GM21786 (cell line): ENCODE measurements around the gene CD248.
A peak's percentile ranks its signal among the peaks of the same experiment; 100 is the strongest.
"Not testable (repeated sequence)": the region's sequence is repeated elsewhere in the genome, so short reads cannot be mapped to it uniquely, and the experiment has no call there.

ENCODE experiments used
- ATAC-seq: cut with Tn5 transposase; IDR thresholded peaks from one replicate; pipeline ENCODE4 v1.9.1; 2021; ENCODE audit not compliant: unreplicated experiment

The CD248 gene

DNA sequence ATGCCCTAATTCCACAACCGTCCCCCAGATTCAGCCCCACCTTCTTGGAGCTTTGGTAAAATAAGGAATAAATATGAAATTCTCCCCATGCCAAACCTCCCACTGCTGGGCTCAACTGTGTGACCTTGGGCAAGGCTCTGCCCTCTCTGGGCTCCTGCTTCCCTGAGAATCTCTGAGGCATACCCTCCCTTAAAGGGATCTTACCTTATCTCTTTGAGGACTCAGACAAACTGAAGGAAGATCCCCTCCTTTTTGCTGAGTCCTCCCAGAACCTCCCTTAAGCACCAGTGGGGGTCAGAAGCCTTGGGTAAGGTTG lies 2.7 kb downstream of the CD248 start:
- no peak for ATAC-seq

DNA sequence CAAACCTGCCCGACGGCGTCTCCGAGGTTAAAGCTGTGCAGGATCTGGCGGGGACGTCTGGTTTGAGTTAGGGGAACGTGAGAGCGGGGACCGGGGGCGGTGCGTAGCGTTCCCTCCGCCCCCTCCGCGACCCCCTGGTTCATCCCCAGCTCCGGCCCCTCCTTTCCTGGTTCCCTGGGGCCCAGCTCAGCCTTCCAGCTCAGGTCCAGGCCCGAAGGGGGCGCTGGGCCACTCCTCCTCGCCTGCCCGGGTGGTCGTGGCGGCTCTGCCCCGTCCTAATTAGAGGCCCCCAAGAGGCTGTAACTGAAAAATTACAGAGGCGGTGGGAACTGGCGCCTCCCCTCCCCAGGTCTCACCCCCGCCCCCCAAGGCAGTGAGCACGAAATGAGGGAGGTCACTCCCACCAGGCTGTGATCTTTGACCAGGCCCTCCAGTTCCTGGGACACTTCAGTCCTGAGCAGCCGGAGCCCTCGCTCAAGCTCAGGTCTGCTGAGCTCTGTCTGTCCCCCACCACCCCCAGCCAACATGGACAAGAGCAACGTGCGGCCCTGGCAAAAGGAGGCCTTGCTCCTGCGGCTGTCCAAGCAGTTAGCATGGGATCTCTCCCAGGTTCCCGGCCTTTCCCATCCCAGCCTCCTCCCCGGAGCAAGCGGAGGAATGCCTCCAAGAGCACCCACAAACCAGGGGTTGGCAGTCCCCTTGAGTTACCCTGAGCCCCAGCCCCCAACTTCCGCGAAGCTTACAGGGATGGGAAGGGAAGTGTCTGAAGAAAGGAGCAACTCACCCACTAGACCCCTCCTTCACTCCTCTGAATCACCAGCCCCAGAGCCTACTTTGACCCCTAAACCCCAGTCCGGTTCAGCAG lies 3.3 kb downstream of the CD248 start:
- no peak for ATAC-seq

DNA sequence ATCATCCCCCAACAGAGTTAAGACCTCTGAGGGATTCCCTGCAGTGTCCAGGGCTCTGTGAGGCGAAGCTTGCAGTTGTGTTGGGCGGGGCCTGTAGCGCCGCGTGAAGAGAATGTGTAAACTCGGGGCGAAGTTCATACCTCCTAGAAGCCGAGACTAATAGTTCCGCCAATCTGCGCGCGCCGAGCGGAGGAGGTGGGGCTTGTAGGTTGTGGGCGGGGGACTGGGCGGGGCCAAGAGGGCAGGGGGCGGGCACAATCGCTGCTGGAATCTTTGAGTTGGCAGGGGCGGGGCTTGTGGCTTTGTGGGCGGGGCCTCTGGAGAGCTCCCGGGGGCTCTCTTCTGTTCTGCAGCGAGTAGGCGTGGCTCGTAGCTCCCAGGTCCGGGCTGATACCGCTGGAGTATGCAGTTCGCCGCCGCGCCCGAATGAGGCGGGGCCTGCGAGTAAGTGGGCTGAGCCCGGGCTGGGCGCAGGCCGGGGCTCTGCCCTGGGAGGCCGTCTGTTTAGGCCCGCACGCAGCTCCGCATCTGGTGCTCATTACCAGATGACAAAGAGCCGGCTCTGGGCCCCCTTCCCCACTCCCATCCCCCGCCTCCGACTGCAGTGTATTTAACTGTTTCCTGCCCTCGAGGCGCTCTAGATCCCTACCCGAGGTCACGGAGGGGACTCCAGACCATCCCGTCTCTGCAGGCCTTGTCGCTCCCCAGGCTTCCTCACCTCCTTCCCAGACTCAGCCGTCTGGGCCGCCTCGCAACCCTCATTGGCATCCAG lies 4.1 kb downstream of the CD248 start:
- ATAC-seq = peak; percentile 70

DNA sequence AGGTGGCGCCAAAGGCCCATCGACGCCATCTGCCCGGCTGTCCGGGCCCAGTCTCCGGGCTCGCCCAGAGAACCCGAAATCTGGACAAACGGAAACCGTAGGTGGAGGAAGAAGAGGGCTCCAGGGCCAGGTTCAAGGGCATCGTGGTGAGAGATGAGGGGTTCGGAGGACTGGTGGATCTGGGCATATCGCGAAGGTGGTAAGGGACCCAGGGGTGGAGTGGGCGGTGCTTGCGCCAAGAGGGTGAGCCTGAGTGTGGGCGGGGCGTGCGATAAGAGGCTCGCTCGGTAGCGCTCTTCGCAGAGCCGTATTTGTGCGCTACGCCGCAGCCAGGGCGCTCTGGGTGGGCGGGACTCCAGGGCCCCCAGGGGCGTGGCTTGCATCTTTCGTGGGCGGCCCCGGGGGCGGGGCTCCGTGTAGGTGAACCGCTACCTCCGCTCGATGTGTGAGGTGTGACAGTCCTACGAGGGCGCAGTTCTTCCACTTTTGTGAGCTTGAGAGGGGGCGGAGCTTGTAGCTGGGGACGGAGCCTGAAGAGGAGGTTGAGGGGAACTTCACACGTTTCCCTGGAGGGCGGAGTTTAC lies 4.8 kb downstream of the CD248 start:
- peak; percentile 76 for ATAC-seq

DNA sequence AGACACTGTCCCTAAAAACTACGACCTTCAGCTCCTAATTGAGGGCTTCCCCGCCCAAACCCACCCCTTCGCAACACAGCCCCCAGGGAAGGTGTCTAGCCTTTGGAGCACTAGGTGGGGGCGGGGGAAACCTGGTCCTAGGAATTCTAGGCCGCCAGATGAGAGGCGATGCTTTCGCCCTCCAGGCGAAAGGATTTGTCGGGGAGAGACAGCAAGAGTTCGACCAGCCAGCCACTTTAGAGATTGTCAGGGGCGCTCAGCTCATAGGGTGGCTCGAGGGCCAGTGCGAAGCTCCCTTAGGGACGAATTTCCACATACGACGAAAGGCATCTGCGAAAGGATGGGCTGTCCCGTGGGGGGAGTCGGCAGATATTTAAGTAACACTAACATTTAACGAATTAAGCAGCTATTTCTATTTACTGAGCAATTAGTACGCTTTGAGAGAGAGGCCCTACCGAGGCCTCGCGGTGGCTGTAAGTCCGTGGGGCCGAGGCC lies 5.3 kb downstream of the CD248 start:
- ATAC-seq = no peak

DNA sequence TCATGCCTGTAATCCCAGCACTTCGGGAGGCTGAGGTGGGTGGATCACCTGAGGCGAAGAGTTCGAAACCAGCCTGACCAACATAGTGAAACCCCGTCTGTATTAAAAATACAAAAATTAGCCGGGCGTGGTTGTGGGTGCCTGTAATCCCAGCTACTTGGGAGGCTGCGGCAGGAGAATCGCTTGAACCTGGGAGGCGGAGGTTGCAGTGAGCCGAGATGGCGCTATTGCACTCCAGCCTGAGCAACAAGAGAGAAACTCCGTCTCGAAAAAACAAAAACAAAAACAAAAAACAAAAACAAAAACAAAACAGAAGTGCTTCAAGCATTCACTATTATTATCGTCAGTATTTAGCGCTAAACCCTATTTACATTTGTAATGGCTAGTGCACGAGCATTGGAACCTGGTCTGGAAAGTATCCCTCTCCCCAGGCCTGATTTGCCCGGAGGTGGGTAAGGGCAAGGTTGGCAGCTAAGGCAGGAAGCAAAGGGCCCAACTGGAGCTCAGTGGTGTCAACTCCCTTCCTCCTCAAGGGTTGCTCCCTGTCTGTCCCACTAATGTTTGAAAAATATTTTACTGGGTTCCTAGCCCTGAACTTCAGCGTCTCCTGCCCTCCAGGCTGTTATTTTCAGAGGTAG lies 5.9 kb downstream of the CD248 start:
- not testable (repeated sequence) for ATAC-seq

DNA sequence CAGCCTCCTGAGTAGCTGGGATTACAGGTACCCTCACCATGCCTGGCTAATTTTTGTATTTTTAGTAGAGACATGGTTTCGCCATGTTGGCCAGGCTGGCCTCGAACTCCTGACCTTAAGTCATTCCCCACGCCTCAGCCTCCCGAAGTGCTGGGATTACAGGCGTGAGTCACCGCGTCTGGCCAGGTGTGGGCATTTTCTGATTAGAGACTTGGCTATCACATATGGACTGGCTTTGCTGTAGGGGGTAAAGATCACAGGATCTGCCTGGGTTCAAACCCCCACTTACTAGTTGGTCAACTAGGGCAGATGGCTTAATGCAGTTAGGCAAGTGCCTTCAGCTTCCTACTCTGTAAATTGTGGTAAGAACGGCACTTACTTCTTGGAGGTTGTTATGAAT lies 6.5 kb downstream of the CD248 start:
- no peak for ATAC-seq

DNA sequence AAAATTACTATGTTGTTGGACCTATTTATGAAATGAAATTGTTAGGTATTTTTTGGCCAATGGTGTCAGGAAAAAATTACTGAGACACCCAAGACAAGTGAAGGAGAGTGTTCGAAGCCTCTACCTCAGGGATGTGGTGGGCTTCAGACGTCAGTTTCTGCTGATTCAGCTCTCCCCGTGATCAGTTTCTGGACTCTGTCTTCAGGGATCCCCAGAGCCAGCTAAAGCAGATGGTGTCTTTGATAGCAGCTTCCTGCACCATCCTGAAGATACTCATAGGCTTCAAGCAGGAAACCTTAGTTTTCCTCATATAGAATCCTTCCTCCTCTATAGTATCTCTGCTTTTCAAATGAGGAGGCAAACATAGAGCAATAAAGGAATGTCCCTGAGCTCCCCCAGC lies 7.4 kb downstream of the CD248 start:
- ATAC-seq = no peak

DNA sequence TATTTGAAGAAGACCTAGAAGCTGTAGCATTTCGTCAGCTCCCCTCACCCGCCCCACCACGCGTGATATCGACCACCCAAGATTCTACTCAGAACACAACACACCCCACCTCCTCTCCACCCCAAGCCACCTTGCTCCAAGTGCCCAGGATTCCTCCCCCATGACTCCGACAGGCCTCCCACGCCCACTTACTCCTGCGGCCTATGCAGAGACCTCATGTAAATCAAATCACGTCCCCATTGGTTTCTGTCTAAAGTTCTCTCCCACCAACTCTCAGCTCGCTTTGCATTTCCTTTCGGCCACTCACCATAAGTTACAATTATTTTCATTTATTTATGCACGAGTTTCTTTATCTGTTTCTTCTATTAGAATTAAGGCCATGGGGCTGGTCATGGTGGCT lies 14.2 kb downstream of the CD248 start:
- no peak for ATAC-seq

DNA sequence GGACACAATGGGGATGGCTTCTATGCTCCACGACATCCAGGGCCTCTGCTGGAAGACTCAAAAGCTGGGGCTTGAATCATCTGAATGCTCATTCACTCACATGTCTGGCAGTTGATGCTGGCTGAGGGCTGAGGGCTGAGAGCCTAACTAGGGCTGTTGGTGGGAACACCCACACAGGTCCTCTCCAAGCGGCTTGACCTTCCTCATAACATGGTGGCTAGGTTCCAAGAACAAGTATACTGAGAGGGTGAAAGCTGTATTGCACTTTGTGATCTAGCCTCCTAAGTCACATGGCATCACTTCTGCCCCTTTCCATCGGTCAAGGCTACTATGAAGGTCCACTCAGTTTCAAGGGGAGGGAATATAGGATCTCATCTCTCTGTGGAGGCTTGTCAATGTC lies 17.7 kb downstream of the CD248 start:
- ATAC-seq = no peak

DNA sequence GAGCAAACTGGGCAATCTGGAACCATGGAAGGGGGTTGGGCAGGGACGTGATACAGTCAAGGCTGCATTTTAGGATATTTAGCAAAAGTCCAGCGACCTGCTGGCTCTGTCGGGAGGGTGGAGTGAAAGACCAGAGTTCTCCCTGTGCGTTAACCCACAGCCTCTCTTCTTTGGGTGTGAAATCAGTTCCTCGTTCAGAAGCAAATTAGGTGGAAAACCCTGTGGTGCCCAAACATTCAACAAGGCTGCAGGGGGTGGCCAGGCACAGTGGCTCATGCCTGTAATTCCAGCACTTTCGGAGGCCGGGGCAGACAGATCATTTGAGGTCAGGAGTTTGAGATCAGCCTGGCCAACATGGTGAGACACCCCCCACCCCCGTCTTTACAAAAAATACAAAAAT lies 19.2 kb downstream of the CD248 start:
- ATAC-seq = no peak

DNA sequence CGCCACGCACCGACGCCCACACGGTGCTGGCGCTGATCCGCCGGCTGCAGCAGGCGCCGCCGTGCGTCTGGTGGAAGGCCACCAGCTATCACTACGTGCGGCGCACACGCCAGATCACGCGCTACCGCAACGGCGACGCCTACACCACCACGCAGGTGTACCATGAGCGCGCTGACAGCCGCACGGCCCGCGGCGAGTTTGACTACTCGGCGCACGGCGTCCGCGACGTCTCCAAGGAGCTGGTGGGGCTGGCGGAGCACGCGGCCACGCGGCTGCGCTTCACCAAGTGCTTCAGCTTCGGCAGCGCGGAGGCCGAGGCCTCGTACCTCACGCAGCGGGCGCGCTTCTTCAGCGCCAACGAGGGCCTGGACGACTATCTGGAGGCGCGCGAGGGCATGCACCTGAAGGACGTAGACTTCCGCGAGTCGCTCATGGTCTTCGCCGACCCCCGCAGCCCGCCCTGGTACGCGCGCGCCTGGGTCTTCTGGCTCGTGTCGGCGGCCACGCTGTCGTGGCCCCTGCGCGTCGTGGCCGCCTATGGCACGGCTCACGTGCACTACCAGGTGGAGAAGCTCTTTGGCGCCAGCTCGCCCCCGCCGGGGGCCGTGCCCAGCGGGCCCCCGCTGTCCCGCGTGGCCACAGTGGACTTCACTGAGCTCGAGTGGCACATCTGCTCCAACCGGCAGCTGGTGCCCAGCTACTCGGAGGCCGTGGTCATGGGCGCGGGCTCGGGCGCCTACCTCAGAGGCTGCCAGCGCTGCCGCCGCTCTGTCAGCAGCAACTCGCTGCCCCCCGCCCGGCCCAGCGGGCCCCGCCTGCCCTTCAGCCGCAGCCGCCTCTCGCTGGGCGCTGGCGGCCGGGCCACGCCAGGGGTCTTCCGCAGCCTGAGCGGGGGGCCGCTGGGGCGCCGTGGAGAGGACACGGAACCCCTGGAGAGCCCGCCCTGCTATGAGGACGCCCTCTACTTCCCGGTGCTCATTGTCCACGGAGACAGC lies 21.9 kb downstream of the CD248 start:
- ATAC-seq = no peak

DNA sequence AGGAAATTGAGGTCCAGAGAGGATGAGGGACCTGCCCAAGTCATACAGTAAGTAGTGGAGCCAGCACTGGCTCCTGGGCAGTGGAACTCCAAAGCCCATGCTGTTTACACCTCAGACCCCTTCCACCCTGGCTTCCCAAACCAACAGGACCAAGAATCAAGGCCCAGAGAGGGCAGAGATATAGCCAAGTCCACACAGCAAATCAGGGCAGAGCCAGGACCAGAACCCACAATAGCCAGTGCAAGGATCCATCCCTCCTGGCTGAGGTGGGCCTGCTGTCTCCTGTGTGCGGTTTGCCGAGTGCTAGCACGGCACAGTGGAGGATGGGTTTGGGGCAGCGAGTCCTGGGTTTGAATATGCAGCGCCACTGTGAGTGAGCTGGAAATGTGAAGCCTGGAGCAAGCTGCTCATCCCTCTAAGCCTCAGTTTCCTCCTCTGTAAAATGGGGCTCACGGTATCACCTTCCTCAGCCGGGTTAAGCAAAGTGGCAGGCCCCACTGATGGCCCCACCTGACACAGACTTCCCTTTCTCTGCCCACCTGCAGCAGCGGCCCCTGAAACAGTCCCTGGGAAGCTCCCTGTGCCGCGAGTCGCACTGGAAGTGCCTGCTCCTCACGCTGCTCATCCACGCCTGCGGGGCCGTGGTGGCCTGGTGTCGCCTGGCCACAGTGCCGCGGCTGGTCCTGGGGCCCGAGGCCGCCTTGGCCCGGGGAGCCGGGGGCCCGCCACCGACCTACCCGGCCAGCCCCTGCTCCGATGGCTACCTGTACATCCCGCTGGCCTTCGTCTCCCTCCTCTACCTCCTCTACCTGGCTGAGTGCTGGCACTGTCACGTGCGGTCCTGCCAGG lies 22.8 kb downstream of the CD248 start:
- ATAC-seq = no peak

DNA sequence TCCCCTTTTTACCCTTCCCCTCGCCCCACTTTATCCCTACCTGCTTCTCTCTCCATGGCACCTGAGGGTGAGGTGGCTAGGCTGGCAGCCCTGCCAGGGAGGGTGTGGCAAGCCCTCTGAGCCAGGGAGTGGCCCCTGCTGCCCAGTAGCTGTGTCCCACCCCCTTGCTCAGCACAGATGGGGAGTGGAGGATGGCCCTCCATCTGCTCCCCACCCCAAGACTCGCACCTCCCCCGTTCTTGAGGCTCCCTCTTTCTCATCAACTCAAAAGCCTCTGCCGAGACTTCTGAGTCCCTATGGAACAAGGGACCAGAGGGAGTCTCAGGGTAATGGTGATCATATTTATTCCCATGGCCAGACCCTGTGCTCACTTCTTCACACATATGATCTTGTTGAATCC lies 23.5 kb downstream of the CD248 start:
- ATAC-seq = no peak

DNA sequence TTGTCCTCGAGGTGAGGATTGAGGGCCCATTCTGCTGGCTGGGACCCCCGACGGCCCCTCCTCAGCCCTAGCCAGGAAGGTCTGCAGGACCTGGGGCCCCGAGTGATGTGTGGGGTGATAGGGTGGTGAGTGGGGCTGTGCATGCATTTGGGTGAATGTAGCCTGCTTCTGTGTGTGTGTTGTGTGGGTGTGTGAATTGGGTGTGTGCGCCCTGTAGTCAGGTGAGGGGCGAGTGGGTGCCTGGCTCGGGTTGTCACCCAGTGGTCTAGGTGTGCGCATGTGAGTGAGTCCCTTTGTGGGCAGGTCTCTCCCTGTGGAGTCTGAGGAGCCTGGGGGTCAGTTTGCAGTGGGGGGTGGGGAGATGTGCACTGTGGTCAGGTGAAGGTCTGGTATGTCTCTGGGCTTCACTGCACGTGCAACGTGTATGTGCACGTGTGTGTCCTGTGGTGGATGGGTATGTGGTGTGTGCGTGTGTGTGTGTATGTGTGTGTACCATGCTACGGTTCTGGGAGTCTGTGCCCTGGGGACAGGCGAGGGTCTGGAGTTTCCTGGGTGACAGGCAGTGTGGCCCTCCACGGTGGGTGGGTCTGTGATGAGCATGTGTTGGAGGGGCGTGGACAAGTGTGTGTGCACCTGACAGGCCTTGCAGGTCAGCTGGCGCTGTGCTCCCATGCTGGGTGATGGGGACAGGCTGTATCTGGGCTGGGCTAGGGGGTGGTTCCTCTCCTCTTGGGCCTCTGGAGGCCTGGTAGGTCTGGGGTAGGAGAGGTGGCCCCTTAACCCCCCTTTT lies 24.1 kb downstream of the CD248 start:
- no peak for ATAC-seq

DNA sequence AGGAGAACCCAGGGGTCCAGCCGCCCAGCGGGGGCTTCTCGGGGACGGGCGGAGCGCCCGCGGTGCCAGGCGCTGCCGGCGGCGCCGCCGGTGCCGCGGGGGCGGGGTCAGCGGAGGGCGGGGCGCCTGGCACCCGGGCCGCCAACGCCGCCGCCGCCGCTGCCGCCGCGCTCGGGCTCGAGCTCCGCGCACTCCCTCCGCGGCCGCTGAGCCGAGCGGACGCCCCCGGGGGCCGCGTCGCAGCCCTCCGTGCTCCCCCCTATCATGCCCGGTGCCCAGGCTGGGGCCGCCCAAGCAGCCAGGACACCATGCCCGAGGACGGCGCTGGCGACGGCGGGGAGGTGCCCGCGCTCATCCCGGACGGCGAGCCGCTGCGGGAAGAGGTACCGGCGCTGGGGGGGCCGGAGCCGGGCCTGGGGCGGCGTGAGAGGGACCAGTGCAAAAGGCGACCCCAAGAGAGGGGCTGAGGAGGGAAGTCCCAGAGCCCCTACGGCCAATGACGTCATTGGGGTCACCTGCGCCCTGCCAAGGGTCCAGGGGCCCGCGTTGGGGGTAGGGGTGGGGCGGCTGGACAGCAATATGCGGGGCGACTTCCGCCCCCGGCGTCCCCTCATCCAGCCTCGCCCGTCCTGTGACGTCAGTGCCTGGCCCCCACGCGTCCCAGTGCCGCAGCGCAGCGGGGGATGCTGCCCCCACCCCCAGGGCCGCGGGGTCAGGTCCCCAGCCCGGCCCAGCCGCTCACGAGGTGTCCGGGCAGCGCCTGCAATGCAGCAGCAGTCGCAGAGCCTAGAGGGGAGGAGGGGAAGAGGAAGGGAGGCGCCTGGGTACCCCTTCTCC lies 24.9 kb downstream of the CD248 start, which contains the start of gene TMEM151A:
TSS of gene TMEM151A (plus strand) at position 189 of the 837 bp plus-strand sequence. CDS start at position 309, 120 bp downstream.
- no peak for ATAC-seq

DNA sequence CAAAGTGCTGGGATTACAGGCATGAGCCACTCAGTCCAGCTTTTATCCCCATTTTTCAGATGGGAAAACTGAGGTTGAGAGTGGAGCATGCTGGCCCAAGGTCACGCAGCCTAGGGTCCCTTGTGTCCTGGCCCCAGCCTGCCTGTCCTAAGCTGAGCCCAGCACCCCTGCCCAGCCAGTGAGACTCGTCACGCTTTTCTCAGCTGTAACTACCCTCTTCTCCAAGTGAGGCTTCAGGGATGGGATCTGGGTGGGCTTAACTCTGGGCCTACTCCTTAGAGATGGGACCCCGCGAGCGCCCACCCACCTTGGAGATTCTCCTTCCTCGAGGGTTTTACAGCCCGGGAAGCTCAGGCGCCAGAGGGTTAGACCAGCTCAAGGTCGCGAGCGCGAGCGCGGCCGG lies 25.5 kb downstream of the CD248 start:
- no peak for ATAC-seq

DNA sequence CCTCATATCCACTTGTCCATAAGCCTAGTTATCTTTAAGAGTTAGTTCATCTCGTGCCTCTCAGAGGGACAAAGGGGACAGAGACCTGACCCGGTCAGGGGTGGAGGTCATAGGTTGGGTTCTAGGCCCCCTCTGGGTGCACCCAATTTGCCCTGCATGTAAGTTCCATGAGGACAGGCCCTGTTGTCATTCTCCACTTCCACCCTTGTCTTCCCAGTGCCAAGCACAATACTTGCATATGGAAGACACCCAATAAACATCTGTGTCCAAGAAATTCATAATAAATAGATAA lies 26.6 kb downstream of the CD248 start:
- no peak for ATAC-seq
